ENCODE data around the gene GARIN3. TPM values are rescaled to one million over a fixed set of nuclear protein-coding genes. Genes with fewer than 3 reads are reported as not detected.

The GARIN3 gene
- polyA plus RNA-seq, 1 of the 3 experiments (the other 2 are of a cell fraction), result not detected

GRCh38 chr5:157165261-157165660 is 803 bp downstream of the GARIN3 start:
- H3K36me3 ChIP-seq (replicated peaks in 1 of 2; ENCODE audit: control insufficient read depth in 1 of 2, insufficient read depth in 2 of 2, low read length in 1 of 2), result no peaks in the 10 kb centered on the region
- H3K27ac ChIP-seq (ENCODE audit: low read depth in 2 of 2, low read length in 1 of 2), result no peak overlapping the region
- DNase-seq, result no peak
- H2AFZ ChIP-seq (ENCODE audit: low read depth), result no peak overlapping the region
- no peak overlapping the region for H3K4me3 ChIP-seq (ENCODE audit: low read depth in 2 of 2, low read length in 1 of 2)
- H3K9me3 ChIP-seq, result no peaks in the 10 kb centered on the region
- no peaks in the 10 kb centered on the region for H3K79me2 ChIP-seq (ENCODE audit: insufficient read depth)
- no peaks in the 10 kb centered on the region for H4K20me1 ChIP-seq (ENCODE audit: insufficient read depth)
- H3F3A ChIP-seq (replicated peaks; ENCODE audit: insufficient read depth), result no peaks in the 10 kb centered on the region
- no peak overlapping the region for H3K9ac ChIP-seq
- WGBS (ENCODE audit: low lambda C conversion rate), result 53% methylated on average over 4 of the region's 4 CpGs
- ChIA-PET CTCF (interaction anchor here (0.7 to 1.3 kb wide), 2 partner anchors 11 to 16 kb away, joined by 3 read pairs; no protein-coding TSS in a partner anchor), POLR2A (no interaction called here)
- no peaks in the 10 kb centered on the region for H3K9me2 ChIP-seq
- H3K27me3 ChIP-seq (ENCODE audit: insufficient read depth), result peaks cover 16% of the 10 kb centered on the region; the same call in 1 of the 2 replicates
- no peaks in the 10 kb centered on the region for H3K4me1 ChIP-seq (ENCODE audit: control insufficient read depth in 1 of 2, insufficient read depth in 2 of 2, low read depth in 1 of 2, low read length in 1 of 2)
- H3K4me2 ChIP-seq, result no peak overlapping the region
- TF ChIP-seq, protein P1, sequence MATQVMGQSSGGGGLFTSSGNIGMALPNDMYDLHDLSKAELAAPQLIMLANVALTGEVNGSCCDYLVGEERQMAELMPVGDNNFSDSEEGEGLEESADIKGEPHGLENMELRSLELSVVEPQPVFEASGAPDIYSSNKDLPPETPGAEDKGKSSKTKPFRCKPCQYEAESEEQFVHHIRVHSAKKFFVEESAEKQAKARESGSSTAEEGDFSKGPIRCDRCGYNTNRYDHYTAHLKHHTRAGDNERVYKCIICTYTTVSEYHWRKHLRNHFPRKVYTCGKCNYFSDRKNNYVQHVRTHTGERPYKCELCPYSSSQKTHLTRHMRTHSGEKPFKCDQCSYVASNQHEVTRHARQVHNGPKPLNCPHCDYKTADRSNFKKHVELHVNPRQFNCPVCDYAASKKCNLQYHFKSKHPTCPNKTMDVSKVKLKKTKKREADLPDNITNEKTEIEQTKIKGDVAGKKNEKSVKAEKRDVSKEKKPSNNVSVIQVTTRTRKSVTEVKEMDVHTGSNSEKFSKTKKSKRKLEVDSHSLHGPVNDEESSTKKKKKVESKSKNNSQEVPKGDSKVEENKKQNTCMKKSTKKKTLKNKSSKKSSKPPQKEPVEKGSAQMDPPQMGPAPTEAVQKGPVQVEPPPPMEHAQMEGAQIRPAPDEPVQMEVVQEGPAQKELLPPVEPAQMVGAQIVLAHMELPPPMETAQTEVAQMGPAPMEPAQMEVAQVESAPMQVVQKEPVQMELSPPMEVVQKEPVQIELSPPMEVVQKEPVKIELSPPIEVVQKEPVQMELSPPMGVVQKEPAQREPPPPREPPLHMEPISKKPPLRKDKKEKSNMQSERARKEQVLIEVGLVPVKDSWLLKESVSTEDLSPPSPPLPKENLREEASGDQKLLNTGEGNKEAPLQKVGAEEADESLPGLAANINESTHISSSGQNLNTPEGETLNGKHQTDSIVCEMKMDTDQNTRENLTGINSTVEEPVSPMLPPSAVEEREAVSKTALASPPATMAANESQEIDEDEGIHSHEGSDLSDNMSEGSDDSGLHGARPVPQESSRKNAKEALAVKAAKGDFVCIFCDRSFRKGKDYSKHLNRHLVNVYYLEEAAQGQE (IDR thresholded peaks at IDR 0.05; ENCODE audit: low read depth, low read length), result no peak
- no peak for TF ChIP-seq MEF2A (IDR thresholded peaks at IDR 0.05; ENCODE audit: borderline replicate concordance, low read depth)
- TF ChIP-seq, protein P2, sequence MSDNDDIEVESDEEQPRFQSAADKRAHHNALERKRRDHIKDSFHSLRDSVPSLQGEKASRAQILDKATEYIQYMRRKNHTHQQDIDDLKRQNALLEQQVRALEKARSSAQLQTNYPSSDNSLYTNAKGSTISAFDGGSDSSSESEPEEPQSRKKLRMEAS (IDR thresholded peaks at IDR 0.05; ENCODE audit: low read depth), result no peak
- no peak for TF ChIP-seq NRF1 (IDR thresholded peaks at IDR 0.05; ENCODE audit: low read depth, low read length)
- no peak for TF ChIP-seq GATA2 (CRISPR knock-in tag; IDR thresholded peaks at IDR 0.05)
- TF ChIP-seq MXI1 (IDR thresholded peaks at IDR 0.05; ENCODE audit: low read depth, low read length), result no peak
- TF ChIP-seq RCOR1 (IDR thresholded peaks at IDR 0.05; ENCODE audit: low read length), result no peak
- no peak for TF ChIP-seq SMC3 (IDR thresholded peaks at IDR 0.05; ENCODE audit: low read depth, low read length)
- no peak for TF ChIP-seq JUND (IDR thresholded peaks at IDR 0.05)
- TF ChIP-seq, protein P3, sequence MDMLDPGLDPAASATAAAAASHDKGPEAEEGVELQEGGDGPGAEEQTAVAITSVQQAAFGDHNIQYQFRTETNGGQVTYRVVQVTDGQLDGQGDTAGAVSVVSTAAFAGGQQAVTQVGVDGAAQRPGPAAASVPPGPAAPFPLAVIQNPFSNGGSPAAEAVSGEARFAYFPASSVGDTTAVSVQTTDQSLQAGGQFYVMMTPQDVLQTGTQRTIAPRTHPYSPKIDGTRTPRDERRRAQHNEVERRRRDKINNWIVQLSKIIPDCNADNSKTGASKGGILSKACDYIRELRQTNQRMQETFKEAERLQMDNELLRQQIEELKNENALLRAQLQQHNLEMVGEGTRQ (IDR thresholded peaks at IDR 0.05; ENCODE audit: borderline replicate concordance, low read depth, low read length), result no peak
- TF ChIP-seq TAF1 (IDR thresholded peaks at IDR 0.05; ENCODE audit: borderline replicate concordance, low read depth, low read length), result no peak
- no peak for TF ChIP-seq NFIC (IDR thresholded peaks at IDR 0.05; ENCODE audit: borderline replicate concordance)
- TF ChIP-seq ELF1 (IDR thresholded peaks at IDR 0.05), result no peak
- TF ChIP-seq EZH2phosphoT487 (IDR thresholded peaks at IDR 0.05; ENCODE audit: borderline replicate concordance, low read depth), result no peak

GRCh38 chr5:157164521-157164920 is 1.5 kb downstream of the GARIN3 start:
- H3K4me1 ChIP-seq (ENCODE audit: control insufficient read depth in 1 of 2, insufficient read depth in 2 of 2, low read depth in 1 of 2, low read length in 1 of 2), result no peaks in the 10 kb centered on the region
- no peak overlapping the region for H2AFZ ChIP-seq (ENCODE audit: low read depth)
- no peaks in the 10 kb centered on the region for H3K9me2 ChIP-seq
- 16% methylated on average over 5 of the region's 5 CpGs for WGBS (ENCODE audit: low lambda C conversion rate)
- H4K20me1 ChIP-seq (ENCODE audit: insufficient read depth), result no peaks in the 10 kb centered on the region
- ChIA-PET POLR2A (no interaction called here), CTCF (no interaction called here)
- H3K4me3 ChIP-seq (ENCODE audit: low read depth in 2 of 2, low read length in 1 of 2), result no peak overlapping the region
- no peak overlapping the region for H3K4me2 ChIP-seq
- no peaks in the 10 kb centered on the region for H3K9me3 ChIP-seq
- no peaks in the 10 kb centered on the region for H3F3A ChIP-seq (replicated peaks; ENCODE audit: insufficient read depth)
- DNase-seq, result no peak
- no peaks in the 10 kb centered on the region for H3K79me2 ChIP-seq (ENCODE audit: insufficient read depth)
- H3K27ac ChIP-seq (ENCODE audit: low read depth in 2 of 2, low read length in 1 of 2), result no peak overlapping the region
- H3K36me3 ChIP-seq (replicated peaks in 1 of 2; ENCODE audit: control insufficient read depth in 1 of 2, insufficient read depth in 2 of 2, low read length in 1 of 2), result no peaks in the 10 kb centered on the region
- peaks cover 21% of the 10 kb centered on the region; the same call in 1 of the 2 replicates for H3K27me3 ChIP-seq (ENCODE audit: insufficient read depth)
- no peak overlapping the region for H3K9ac ChIP-seq
- no peak for TF ChIP-seq EP300 (IDR thresholded peaks at IDR 0.05; ENCODE audit: borderline replicate concordance in 1 of 2, low read depth in 1 of 2, low read length in 1 of 2)
- no peak for TF ChIP-seq RXRA (IDR thresholded peaks at IDR 0.05; ENCODE audit: borderline replicate concordance, low read depth)
- TF ChIP-seq TAF1 (IDR thresholded peaks at IDR 0.05; ENCODE audit: borderline replicate concordance, low read depth, low read length), result no peak
- no peak for TF ChIP-seq EZH2phosphoT487 (IDR thresholded peaks at IDR 0.05; ENCODE audit: borderline replicate concordance, low read depth)
- no peak for TF ChIP-seq TCF12 (IDR thresholded peaks at IDR 0.05)
- TF ChIP-seq TEAD4 (IDR thresholded peaks at IDR 0.05; ENCODE audit: borderline replicate concordance, insufficient read depth), result no peak
- TF ChIP-seq, protein P2 (IDR thresholded peaks at IDR 0.05; ENCODE audit: low read depth), result no peak
- no peak for TF ChIP-seq JUND (IDR thresholded peaks at IDR 0.05)
- TF ChIP-seq POLR2AphosphoS5 (IDR thresholded peaks at IDR 0.05; ENCODE audit: low read depth, low read length), result no peak
- no peak for TF ChIP-seq GABPA (IDR thresholded peaks at IDR 0.05; ENCODE audit: low read depth)
- no peak for TF ChIP-seq MXI1 (IDR thresholded peaks at IDR 0.05; ENCODE audit: low read depth, low read length)
- TF ChIP-seq, protein P4, sequence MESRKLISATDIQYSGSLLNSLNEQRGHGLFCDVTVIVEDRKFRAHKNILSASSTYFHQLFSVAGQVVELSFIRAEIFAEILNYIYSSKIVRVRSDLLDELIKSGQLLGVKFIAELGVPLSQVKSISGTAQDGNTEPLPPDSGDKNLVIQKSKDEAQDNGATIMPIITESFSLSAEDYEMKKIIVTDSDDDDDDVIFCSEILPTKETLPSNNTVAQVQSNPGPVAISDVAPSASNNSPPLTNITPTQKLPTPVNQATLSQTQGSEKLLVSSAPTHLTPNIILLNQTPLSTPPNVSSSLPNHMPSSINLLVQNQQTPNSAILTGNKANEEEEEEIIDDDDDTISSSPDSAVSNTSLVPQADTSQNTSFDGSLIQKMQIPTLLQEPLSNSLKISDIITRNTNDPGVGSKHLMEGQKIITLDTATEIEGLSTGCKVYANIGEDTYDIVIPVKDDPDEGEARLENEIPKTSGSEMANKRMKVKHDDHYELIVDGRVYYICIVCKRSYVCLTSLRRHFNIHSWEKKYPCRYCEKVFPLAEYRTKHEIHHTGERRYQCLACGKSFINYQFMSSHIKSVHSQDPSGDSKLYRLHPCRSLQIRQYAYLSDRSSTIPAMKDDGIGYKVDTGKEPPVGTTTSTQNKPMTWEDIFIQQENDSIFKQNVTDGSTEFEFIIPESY (IDR thresholded peaks at IDR 0.05; ENCODE audit: borderline replicate concordance, low read depth), result no peak
